Endothelial cell of umbilical vein (primary cell): ENCODE measurements around the gene LAPTM4A.
"Not testable (repeated sequence)": the region's sequence is repeated elsewhere in the genome, so short reads cannot be mapped to it uniquely, and the experiment has no call there.

ENCODE experiments used
- POLR2A ChIP-seq: IDR thresholded peaks from 2 replicates; pipeline ENCODE4 v1.6.1; 2012; ENCODE audit warnings: low read depth, mild to moderate bottlenecking, control low read depth, low read length
- POLR2AphosphoS5 ChIP-seq: IDR thresholded peaks from 2 replicates; pipeline ENCODE4 v1.6.1; 2012; ENCODE audit warnings: low read depth, mild to moderate bottlenecking, control low read depth, low read length, moderate library complexity; ENCODE audit not compliant: insufficient read depth
- TF ChIP-seq, protein P1 (sequence below), 2 donors: IDR thresholded peaks; 1 replicate in 1 of 2; 2 replicates in 1 of 2; pipeline ENCODE4 v1.5.1; 2011; ENCODE audit warnings: low read length in 2 of 2, mild to moderate bottlenecking in 2 of 2, moderate library complexity in 2 of 2, control low read depth in 1 of 2, inconsistent platforms in 1 of 2, low read depth in 1 of 2; ENCODE audit not compliant: insufficient read depth in 1 of 2; ENCODE audit errors: extremely low read depth in 1 of 2

DNA sequence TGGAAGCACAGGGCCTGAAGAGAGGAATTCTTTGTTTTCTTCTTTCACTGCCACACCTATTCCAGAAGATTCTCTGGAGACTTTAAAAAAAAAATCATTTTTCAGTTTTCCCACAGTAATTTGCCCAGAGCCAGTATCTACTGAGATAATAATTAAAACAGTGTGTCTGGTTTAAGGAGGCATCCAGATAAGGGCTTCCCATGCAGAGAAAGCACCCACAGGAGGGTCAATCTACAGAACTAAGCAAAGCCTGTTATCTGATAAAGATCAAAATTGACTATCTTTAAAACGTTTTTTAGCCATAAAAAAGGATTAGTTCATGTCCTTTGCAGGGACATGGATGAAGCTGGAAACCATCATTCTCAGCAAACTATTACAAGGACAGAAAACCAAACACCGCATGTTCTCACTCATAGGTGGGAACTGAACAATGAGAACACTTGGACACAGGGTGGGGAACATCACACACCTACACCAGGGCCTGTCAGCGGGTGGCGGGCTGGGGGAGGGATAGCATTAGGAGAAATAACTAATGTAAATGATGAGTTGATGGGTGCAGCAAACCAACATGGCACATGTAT, 5.6 kb downstream of the LAPTM4A start:
- not testable (repeated sequence) for TF ChIP-seq POLR2AphosphoS5, POLR2A
- TF ChIP-seq, protein P1, sequence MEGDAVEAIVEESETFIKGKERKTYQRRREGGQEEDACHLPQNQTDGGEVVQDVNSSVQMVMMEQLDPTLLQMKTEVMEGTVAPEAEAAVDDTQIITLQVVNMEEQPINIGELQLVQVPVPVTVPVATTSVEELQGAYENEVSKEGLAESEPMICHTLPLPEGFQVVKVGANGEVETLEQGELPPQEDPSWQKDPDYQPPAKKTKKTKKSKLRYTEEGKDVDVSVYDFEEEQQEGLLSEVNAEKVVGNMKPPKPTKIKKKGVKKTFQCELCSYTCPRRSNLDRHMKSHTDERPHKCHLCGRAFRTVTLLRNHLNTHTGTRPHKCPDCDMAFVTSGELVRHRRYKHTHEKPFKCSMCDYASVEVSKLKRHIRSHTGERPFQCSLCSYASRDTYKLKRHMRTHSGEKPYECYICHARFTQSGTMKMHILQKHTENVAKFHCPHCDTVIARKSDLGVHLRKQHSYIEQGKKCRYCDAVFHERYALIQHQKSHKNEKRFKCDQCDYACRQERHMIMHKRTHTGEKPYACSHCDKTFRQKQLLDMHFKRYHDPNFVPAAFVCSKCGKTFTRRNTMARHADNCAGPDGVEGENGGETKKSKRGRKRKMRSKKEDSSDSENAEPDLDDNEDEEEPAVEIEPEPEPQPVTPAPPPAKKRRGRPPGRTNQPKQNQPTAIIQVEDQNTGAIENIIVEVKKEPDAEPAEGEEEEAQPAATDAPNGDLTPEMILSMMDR (IDR thresholded peaks at IDR 0.05; ENCODE audit: extremely low read depth in 1 of 2, insufficient read depth in 1 of 2, low read depth in 1 of 2, low read length in 2 of 2), result not testable (repeated sequence)
